ENCODE results near the gene TAS2R1. TPM values are rescaled to one million over a fixed set of nuclear protein-coding genes. Genes with fewer than 3 reads are reported as not detected.

The TAS2R1 gene
- total RNA-seq, 1 experiment from 2014 or later: not detected

DNA sequence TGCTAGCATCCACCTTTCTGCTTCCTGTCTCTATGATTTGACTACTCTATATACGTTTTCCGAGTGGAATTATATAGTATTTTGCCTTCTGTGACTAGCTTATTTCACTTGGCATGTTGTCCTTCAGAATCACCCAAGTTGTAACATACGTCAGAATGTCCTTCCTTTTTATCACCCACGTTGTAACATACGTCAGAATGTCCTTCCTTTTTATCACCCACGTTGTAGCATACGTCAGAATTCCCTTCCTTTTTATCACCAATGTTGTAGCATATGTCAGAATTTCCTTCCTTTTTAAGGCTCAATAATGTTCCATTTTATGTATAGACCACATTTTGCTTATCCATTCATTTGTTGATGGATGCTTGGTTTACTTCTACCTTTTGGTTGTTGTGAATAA lies 22.9 kb upstream of the TAS2R1 start:
- CTCF ChIA-PET: no interaction called here
- ATAC-seq (no peak), DNase-seq (ENCODE audit: low spot score) (no peak)
- POLR2A ChIA-PET: no interaction called here
- Mint-ChIP-seq H3K9me3 (peaks cover 6% of the 10 kb centered on the region; the same call in 1 of the 2 replicates), H3K27ac (no peak overlapping the region), H3K36me3 (no peaks in the 10 kb centered on the region), H3K4me1 (no peaks in the 10 kb centered on the region), H3K4me3 (no peak overlapping the region), H3K27me3 (ENCODE audit: low read depth) (no peaks in the 10 kb centered on the region)
- no peak for TF ChIP-seq NR3C1 (CRISPR knock-in tag; conservative IDR thresholded peaks at IDR 0.05; ENCODE audit: low read depth)

DNA sequence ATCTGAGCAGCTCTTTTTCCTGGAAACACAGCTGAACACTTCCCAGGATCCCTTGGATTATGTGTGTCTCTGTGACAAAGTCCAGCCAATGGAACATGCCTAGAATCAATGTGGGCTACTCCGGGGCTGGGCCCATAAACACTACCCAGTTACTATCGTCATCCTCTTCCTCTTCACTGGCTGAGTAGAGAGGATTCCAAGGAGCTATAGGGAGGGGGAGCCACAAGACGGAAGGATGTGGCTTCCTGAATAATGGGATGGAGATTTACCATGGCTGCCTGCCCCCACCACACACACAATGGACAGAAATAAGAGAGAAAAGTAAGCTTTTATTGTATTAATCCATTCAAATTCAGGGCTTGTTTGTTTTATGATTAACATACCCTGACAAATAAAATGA lies 22.1 kb upstream of the TAS2R1 start:
- ChIA-PET POLR2A (no interaction called here), CTCF (no interaction called here)
- no peaks in the 10 kb centered on the region for H3K36me3 Mint-ChIP-seq
- H3K27me3 Mint-ChIP-seq (ENCODE audit: low read depth): no peaks in the 10 kb centered on the region
- H3K27ac Mint-ChIP-seq: no peak overlapping the region
- DNase-seq (ENCODE audit: low spot score): no peak
- no peak overlapping the region for H3K4me3 Mint-ChIP-seq
- H3K9me3 Mint-ChIP-seq: peaks cover 6% of the 10 kb centered on the region; the same call in 1 of the 2 replicates
- no peak for ATAC-seq
- no peak for TF ChIP-seq ZNF423 (CRISPR knock-in tag; IDR thresholded peaks at IDR 0.05)
- TF ChIP-seq, protein P1, sequence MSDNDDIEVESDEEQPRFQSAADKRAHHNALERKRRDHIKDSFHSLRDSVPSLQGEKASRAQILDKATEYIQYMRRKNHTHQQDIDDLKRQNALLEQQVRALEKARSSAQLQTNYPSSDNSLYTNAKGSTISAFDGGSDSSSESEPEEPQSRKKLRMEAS (CRISPR knock-in tag; IDR thresholded peaks at IDR 0.05): no peak
- TF ChIP-seq, protein P2, sequence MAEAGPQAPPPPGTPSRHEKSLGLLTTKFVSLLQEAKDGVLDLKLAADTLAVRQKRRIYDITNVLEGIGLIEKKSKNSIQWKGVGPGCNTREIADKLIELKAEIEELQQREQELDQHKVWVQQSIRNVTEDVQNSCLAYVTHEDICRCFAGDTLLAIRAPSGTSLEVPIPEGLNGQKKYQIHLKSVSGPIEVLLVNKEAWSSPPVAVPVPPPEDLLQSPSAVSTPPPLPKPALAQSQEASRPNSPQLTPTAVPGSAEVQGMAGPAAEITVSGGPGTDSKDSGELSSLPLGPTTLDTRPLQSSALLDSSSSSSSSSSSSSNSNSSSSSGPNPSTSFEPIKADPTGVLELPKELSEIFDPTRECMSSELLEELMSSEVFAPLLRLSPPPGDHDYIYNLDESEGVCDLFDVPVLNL (CRISPR knock-in tag; IDR thresholded peaks at IDR 0.05; ENCODE audit: borderline replicate concordance, low read depth): no peak
- no peak for TF ChIP-seq ERG (CRISPR knock-in tag; IDR thresholded peaks at IDR 0.05)
- no peak for TF ChIP-seq ZNF121 (CRISPR knock-in tag; IDR thresholded peaks at IDR 0.05)
- TF ChIP-seq CREB1 (CRISPR knock-in tag; IDR thresholded peaks at IDR 0.05): no peak
- TF ChIP-seq ESRRA (CRISPR knock-in tag; IDR thresholded peaks at IDR 0.05; ENCODE audit: borderline replicate concordance): no peak
- TF ChIP-seq, protein P3, sequence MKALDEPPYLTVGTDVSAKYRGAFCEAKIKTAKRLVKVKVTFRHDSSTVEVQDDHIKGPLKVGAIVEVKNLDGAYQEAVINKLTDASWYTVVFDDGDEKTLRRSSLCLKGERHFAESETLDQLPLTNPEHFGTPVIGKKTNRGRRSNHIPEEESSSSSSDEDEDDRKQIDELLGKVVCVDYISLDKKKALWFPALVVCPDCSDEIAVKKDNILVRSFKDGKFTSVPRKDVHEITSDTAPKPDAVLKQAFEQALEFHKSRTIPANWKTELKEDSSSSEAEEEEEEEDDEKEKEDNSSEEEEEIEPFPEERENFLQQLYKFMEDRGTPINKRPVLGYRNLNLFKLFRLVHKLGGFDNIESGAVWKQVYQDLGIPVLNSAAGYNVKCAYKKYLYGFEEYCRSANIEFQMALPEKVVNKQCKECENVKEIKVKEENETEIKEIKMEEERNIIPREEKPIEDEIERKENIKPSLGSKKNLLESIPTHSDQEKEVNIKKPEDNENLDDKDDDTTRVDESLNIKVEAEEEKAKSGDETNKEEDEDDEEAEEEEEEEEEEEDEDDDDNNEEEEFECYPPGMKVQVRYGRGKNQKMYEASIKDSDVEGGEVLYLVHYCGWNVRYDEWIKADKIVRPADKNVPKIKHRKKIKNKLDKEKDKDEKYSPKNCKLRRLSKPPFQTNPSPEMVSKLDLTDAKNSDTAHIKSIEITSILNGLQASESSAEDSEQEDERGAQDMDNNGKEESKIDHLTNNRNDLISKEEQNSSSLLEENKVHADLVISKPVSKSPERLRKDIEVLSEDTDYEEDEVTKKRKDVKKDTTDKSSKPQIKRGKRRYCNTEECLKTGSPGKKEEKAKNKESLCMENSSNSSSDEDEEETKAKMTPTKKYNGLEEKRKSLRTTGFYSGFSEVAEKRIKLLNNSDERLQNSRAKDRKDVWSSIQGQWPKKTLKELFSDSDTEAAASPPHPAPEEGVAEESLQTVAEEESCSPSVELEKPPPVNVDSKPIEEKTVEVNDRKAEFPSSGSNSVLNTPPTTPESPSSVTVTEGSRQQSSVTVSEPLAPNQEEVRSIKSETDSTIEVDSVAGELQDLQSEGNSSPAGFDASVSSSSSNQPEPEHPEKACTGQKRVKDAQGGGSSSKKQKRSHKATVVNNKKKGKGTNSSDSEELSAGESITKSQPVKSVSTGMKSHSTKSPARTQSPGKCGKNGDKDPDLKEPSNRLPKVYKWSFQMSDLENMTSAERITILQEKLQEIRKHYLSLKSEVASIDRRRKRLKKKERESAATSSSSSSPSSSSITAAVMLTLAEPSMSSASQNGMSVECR (CRISPR knock-in tag; IDR thresholded peaks at IDR 0.05; ENCODE audit: borderline replicate concordance): no peak
- no peak for TF ChIP-seq ZNF138 (CRISPR knock-in tag; conservative IDR thresholded peaks at IDR 0.05)
- TF ChIP-seq, protein P4, sequence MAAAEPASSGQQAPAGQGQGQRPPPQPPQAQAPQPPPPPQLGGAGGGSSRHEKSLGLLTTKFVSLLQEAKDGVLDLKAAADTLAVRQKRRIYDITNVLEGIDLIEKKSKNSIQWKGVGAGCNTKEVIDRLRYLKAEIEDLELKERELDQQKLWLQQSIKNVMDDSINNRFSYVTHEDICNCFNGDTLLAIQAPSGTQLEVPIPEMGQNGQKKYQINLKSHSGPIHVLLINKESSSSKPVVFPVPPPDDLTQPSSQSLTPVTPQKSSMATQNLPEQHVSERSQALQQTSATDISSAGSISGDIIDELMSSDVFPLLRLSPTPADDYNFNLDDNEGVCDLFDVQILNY (CRISPR knock-in tag; IDR thresholded peaks at IDR 0.05): no peak
- no peak for TF ChIP-seq OVOL2 (CRISPR knock-in tag; IDR thresholded peaks at IDR 0.05; ENCODE audit: borderline replicate concordance)
- TF ChIP-seq, protein P5, sequence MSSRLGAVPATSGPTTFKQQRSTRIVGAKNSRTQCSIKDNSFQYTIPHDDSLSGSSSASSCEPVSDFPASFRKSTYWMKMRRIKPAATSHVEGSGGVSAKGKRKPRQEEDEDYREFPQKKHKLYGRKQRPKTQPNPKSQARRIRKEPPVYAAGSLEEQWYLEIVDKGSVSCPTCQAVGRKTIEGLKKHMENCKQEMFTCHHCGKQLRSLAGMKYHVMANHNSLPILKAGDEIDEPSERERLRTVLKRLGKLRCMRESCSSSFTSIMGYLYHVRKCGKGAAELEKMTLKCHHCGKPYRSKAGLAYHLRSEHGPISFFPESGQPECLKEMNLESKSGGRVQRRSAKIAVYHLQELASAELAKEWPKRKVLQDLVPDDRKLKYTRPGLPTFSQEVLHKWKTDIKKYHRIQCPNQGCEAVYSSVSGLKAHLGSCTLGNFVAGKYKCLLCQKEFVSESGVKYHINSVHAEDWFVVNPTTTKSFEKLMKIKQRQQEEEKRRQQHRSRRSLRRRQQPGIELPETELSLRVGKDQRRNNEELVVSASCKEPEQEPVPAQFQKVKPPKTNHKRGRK (CRISPR knock-in tag; IDR thresholded peaks at IDR 0.05; ENCODE audit: borderline replicate concordance): no peak
- H3K4me1 Mint-ChIP-seq: no peaks in the 10 kb centered on the region
